Measurements from ENCODE around the gene DDX47.

DDX47 gene

DNA sequence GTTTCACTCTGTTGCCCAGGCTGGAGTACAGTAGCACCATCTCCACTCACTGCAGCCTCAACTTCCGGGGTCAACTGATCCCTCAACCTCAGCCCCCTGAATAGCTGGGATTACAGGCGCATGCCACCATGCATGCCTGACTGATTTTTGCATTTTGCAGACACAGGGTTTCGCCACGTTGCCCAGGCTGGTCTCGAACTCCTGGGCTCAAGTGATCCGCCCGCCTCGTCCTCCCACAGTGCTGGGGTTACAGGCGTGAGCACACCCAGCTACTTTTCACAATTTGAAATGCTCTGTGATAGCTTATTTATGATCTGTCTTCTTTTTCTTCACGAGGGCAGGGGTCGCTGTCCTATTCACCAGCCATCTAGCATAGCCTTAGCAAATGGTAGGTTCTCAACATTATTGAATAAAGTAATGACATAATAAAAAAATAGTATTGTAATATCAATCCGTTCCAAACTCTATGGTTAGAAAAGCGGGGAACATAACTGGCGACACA, 477 bp upstream of the DDX47 start:
- H3K9ac ChIP-seq (ENCODE audit: low read depth, low read length, poor library complexity, severe bottlenecking) = no peak overlapping the region

GRCh38 chr12:12817616-12818015, 4.5 kb downstream of the DDX47 start:
- TF ChIP-seq EZH2phosphoT487 (IDR thresholded peaks at IDR 0.05; ENCODE audit: borderline replicate concordance) = no peak
- TF ChIP-seq, protein P1, sequence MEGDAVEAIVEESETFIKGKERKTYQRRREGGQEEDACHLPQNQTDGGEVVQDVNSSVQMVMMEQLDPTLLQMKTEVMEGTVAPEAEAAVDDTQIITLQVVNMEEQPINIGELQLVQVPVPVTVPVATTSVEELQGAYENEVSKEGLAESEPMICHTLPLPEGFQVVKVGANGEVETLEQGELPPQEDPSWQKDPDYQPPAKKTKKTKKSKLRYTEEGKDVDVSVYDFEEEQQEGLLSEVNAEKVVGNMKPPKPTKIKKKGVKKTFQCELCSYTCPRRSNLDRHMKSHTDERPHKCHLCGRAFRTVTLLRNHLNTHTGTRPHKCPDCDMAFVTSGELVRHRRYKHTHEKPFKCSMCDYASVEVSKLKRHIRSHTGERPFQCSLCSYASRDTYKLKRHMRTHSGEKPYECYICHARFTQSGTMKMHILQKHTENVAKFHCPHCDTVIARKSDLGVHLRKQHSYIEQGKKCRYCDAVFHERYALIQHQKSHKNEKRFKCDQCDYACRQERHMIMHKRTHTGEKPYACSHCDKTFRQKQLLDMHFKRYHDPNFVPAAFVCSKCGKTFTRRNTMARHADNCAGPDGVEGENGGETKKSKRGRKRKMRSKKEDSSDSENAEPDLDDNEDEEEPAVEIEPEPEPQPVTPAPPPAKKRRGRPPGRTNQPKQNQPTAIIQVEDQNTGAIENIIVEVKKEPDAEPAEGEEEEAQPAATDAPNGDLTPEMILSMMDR (conservative IDR thresholded peaks at IDR 0.05; ENCODE audit: low read length) = no peak
- Histone ChIP-seq H4K20me1 (ENCODE audit: insufficient read depth, low read length, poor library complexity, severe bottlenecking) (peaks cover 18% of the 10 kb centered on the region), H3K4me1 (ENCODE audit: insufficient read depth, low read length, poor library complexity, severe bottlenecking) (peaks cover 54% of the 10 kb centered on the region)

More for the DNA sequence above, 477 bp upstream of the DDX47 start:
- no peak overlapping the region for H3K4me3 ChIP-seq (ENCODE audit: low read length, poor library complexity, severe bottlenecking)
- H3K79me2 ChIP-seq (ENCODE audit: insufficient read depth, low read length) = peaks cover 44% of the 10 kb centered on the region
- TF ChIP-seq, protein P1 (conservative IDR thresholded peaks at IDR 0.05; ENCODE audit: low read length) = no peak
- no peak for TF ChIP-seq EZH2phosphoT487 (IDR thresholded peaks at IDR 0.05; ENCODE audit: borderline replicate concordance)
- peaks cover 14% of the 10 kb centered on the region for H4K20me1 ChIP-seq (ENCODE audit: insufficient read depth, low read length, poor library complexity, severe bottlenecking)
- no peaks in the 10 kb centered on the region for H3K27me3 ChIP-seq (ENCODE audit: insufficient read depth, low read length, poor library complexity, severe bottlenecking)
- H3K9me3 ChIP-seq (ENCODE audit: insufficient read depth, low read depth, low read length) = no peaks in the 10 kb centered on the region
- peaks cover 5% of the 10 kb centered on the region; the same call in 1 of the 2 replicates for H3F3A ChIP-seq (ENCODE audit: low read depth)
- H2AFZ ChIP-seq (ENCODE audit: low read length) = no peak overlapping the region
- H3K4me2 ChIP-seq (ENCODE audit: low read depth, low read length, poor library complexity, severe bottlenecking) = no peak overlapping the region
- no peaks in the 10 kb centered on the region for H3K9me2 ChIP-seq (replicated peaks; ENCODE audit: low read depth, low read length)
- peaks cover 53% of the 10 kb centered on the region for H3K4me1 ChIP-seq (ENCODE audit: insufficient read depth, low read length, poor library complexity, severe bottlenecking)
- no peaks in the 10 kb centered on the region for H3K36me3 ChIP-seq (ENCODE audit: insufficient read depth, low read length)

DNA sequence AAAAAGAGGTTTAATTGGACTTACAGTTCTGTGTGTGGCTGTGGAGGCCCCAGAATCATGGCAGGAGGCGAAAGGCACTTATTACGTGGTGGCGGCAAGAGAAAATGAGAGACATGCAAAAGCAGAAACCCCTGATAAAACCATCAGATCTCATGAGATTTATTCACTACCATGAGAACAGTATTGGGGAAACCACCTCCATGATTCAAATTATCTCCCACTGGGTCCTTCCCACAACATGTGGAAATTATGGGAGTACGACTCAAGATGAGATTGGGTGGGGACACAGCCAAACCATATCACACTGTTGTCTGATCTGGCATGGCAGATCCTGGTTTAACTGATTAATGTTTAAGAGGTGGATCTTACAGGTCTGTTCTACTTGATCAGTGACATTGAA, 5.6 kb downstream of the DDX47 start:
- peaks cover 32% of the 10 kb centered on the region for H3K36me3 ChIP-seq (ENCODE audit: insufficient read depth, low read length)

More at GRCh38 chr12:12817616-12818015, 4.5 kb downstream of the DDX47 start:
- Histone ChIP-seq H3K4me2 (ENCODE audit: low read depth, low read length, poor library complexity, severe bottlenecking) (peak overlapping the region; percentile 99), H3K4me3 (ENCODE audit: low read length, poor library complexity, severe bottlenecking) (peak overlapping the region; percentile 83), H3K79me2 (ENCODE audit: insufficient read depth, low read length) (peaks cover 76% of the 10 kb centered on the region), H3K9me3 (ENCODE audit: insufficient read depth, low read depth, low read length) (no peaks in the 10 kb centered on the region), H3F3A (ENCODE audit: low read depth) (no peaks in the 10 kb centered on the region), H3K27me3 (ENCODE audit: insufficient read depth, low read length, poor library complexity, severe bottlenecking) (no peaks in the 10 kb centered on the region), H3K9me2 (replicated peaks; ENCODE audit: low read depth, low read length) (no peaks in the 10 kb centered on the region), H3K9ac (ENCODE audit: low read depth, low read length, poor library complexity, severe bottlenecking) (no peak overlapping the region), H2AFZ (ENCODE audit: low read length) (no peak overlapping the region), H3K36me3 (ENCODE audit: insufficient read depth, low read length) (peaks cover 21% of the 10 kb centered on the region; the same call in 1 of the 2 replicates)

More for the DNA sequence above, 5.6 kb downstream of the DDX47 start:
- no peaks in the 10 kb centered on the region for H3K9me3 ChIP-seq (ENCODE audit: insufficient read depth, low read depth, low read length)
- H3K4me2 ChIP-seq (ENCODE audit: low read depth, low read length, poor library complexity, severe bottlenecking) = peak overlapping the region; percentile 54
- H2AFZ ChIP-seq (ENCODE audit: low read length) = no peak overlapping the region
- no peak overlapping the region for H3K9ac ChIP-seq (ENCODE audit: low read depth, low read length, poor library complexity, severe bottlenecking)
- peaks cover 71% of the 10 kb centered on the region for H3K79me2 ChIP-seq (ENCODE audit: insufficient read depth, low read length)
- H3K9me2 ChIP-seq (replicated peaks; ENCODE audit: low read depth, low read length) = no peaks in the 10 kb centered on the region
- H4K20me1 ChIP-seq (ENCODE audit: insufficient read depth, low read length, poor library complexity, severe bottlenecking) = peaks cover 18% of the 10 kb centered on the region
- no peak overlapping the region for H3K4me3 ChIP-seq (ENCODE audit: low read length, poor library complexity, severe bottlenecking)
- peaks cover 53% of the 10 kb centered on the region for H3K4me1 ChIP-seq (ENCODE audit: insufficient read depth, low read length, poor library complexity, severe bottlenecking)
- H3K27me3 ChIP-seq (ENCODE audit: insufficient read depth, low read length, poor library complexity, severe bottlenecking) = no peaks in the 10 kb centered on the region
- TF ChIP-seq EZH2phosphoT487 (IDR thresholded peaks at IDR 0.05; ENCODE audit: borderline replicate concordance) = no peak
- TF ChIP-seq, protein P1 (conservative IDR thresholded peaks at IDR 0.05; ENCODE audit: low read length) = no peak
- no peaks in the 10 kb centered on the region for H3F3A ChIP-seq (ENCODE audit: low read depth)
